ENCODE data around the gene RFTN1.
A peak's percentile ranks its signal among the peaks of the same experiment; 100 is the strongest.

Gene RFTN1

GRCh38 chr3:16482194-16482769 is 31.2 kb downstream of the RFTN1 start:
- Mint-ChIP-seq H3K4me3 (peak overlapping the region; percentile 40), H3K9me3 (no peaks in the 10 kb centered on the region), H3K36me3 (ENCODE audit: low read depth) (peaks cover 32% of the 10 kb centered on the region), H3K27me3 (no peaks in the 10 kb centered on the region), H3K4me1 (ENCODE audit: low read depth) (peaks cover 48% of the 10 kb centered on the region), H3K27ac (peak overlapping the region; percentile 75)
- intact Hi-C loops (cut with micrococcal nuclease), result no loop called here

- intact Hi-C loops (cut with micrococcal nuclease), result no loop called here
- Mint-ChIP-seq H3K27ac (peak overlapping the region; percentile 72), H3K4me3 (peak overlapping the region; percentile 32), H3K36me3 (ENCODE audit: low read depth) (peaks cover 31% of the 10 kb centered on the region), H3K27me3 (no peaks in the 10 kb centered on the region), H3K4me1 (ENCODE audit: low read depth) (peaks cover 47% of the 10 kb centered on the region), H3K9me3 (no peaks in the 10 kb centered on the region)
Measured at GRCh38 chr3:16481546-16481897, 32.0 kb downstream of the RFTN1 start.

- Mint-ChIP-seq H3K4me3 (peak overlapping the region; percentile 10), H3K9me3 (no peaks in the 10 kb centered on the region), H3K4me1 (ENCODE audit: low read depth) (peaks cover 47% of the 10 kb centered on the region), H3K36me3 (ENCODE audit: low read depth) (peaks cover 31% of the 10 kb centered on the region), H3K27ac (peak overlapping the region; percentile 72), H3K27me3 (no peaks in the 10 kb centered on the region)
- intact Hi-C loops (cut with micrococcal nuclease), result no loop called here
Measured at GRCh38 chr3:16480861-16481545, 32.5 kb downstream of the RFTN1 start.

- Mint-ChIP-seq H3K36me3 (ENCODE audit: low read depth) (peaks cover 39% of the 10 kb centered on the region), H3K27me3 (no peaks in the 10 kb centered on the region), H3K4me1 (ENCODE audit: low read depth) (peaks cover 38% of the 10 kb centered on the region), H3K4me3 (no peak overlapping the region), H3K9me3 (no peaks in the 10 kb centered on the region), H3K27ac (no peak overlapping the region)
- intact Hi-C loops (cut with micrococcal nuclease), result no loop called here
Measured at GRCh38 chr3:16478516-16478915, 35.0 kb downstream of the RFTN1 start.

GRCh38 chr3:16477521-16477920 is 36.0 kb downstream of the RFTN1 start:
- intact Hi-C loops (cut with micrococcal nuclease), result no loop called here
- H3K4me3 Mint-ChIP-seq, result no peak overlapping the region
- no peaks in the 10 kb centered on the region for H3K9me3 Mint-ChIP-seq
- H3K27me3 Mint-ChIP-seq, result no peaks in the 10 kb centered on the region
- H3K27ac Mint-ChIP-seq, result no peak overlapping the region
- H3K4me1 Mint-ChIP-seq (ENCODE audit: low read depth), result peaks cover 33% of the 10 kb centered on the region
- H3K36me3 Mint-ChIP-seq (ENCODE audit: low read depth), result peaks cover 48% of the 10 kb centered on the region

- Mint-ChIP-seq H3K36me3 (ENCODE audit: low read depth) (peaks cover 53% of the 10 kb centered on the region), H3K27ac (no peak overlapping the region), H3K9me3 (no peaks in the 10 kb centered on the region), H3K4me1 (ENCODE audit: low read depth) (peaks cover 32% of the 10 kb centered on the region), H3K27me3 (no peaks in the 10 kb centered on the region), H3K4me3 (no peak overlapping the region)
- intact Hi-C loops (cut with micrococcal nuclease), result no loop called here
Measured at GRCh38 chr3:16477056-16477455, 36.4 kb downstream of the RFTN1 start.

- no peak overlapping the region for H3K4me3 Mint-ChIP-seq
- peaks cover 32% of the 10 kb centered on the region for H3K4me1 Mint-ChIP-seq (ENCODE audit: low read depth)
- peaks cover 57% of the 10 kb centered on the region for H3K36me3 Mint-ChIP-seq (ENCODE audit: low read depth)
- no peaks in the 10 kb centered on the region for H3K9me3 Mint-ChIP-seq
- intact Hi-C loops (cut with micrococcal nuclease), result no loop called here
- H3K27ac Mint-ChIP-seq, result no peak overlapping the region
- H3K27me3 Mint-ChIP-seq, result no peaks in the 10 kb centered on the region
Measured at GRCh38 chr3:16476636-16477035, 36.9 kb downstream of the RFTN1 start.

GRCh38 chr3:16475766-16476165 is 37.7 kb downstream of the RFTN1 start:
- intact Hi-C loops (cut with micrococcal nuclease), result no loop called here
- H3K27me3 Mint-ChIP-seq, result no peaks in the 10 kb centered on the region

GRCh38 chr3:16474920-16475319 is 38.6 kb downstream of the RFTN1 start:
- no peaks in the 10 kb centered on the region for H3K9me3 Mint-ChIP-seq
- intact Hi-C loops (cut with micrococcal nuclease), result no loop called here
- no peak overlapping the region for H3K4me3 Mint-ChIP-seq
- peaks cover 31% of the 10 kb centered on the region for H3K4me1 Mint-ChIP-seq (ENCODE audit: low read depth)
- no peaks in the 10 kb centered on the region for H3K27me3 Mint-ChIP-seq
- no peak overlapping the region for H3K27ac Mint-ChIP-seq
- peaks cover 73% of the 10 kb centered on the region for H3K36me3 Mint-ChIP-seq (ENCODE audit: low read depth)

More at GRCh38 chr3:16475766-16476165, 37.7 kb downstream of the RFTN1 start:
- Mint-ChIP-seq H3K9me3 (no peaks in the 10 kb centered on the region), H3K27ac (no peak overlapping the region), H3K36me3 (ENCODE audit: low read depth) (peaks cover 64% of the 10 kb centered on the region), H3K4me1 (ENCODE audit: low read depth) (peaks cover 25% of the 10 kb centered on the region), H3K4me3 (no peak overlapping the region)

GRCh38 chr3:16474216-16474615 is 39.3 kb downstream of the RFTN1 start:
- peaks cover 37% of the 10 kb centered on the region for H3K4me1 Mint-ChIP-seq (ENCODE audit: low read depth)
- no peak overlapping the region for H3K4me3 Mint-ChIP-seq
- H3K27ac Mint-ChIP-seq, result no peak overlapping the region
- peaks cover 74% of the 10 kb centered on the region for H3K36me3 Mint-ChIP-seq (ENCODE audit: low read depth)
- H3K9me3 Mint-ChIP-seq, result no peaks in the 10 kb centered on the region
- intact Hi-C loops (cut with micrococcal nuclease), result no loop called here
- H3K27me3 Mint-ChIP-seq, result no peaks in the 10 kb centered on the region

- H3K9me3 Mint-ChIP-seq, result no peaks in the 10 kb centered on the region
- peak overlapping the region; percentile 26 for H3K27ac Mint-ChIP-seq
- H3K27me3 Mint-ChIP-seq, result no peaks in the 10 kb centered on the region
- H3K36me3 Mint-ChIP-seq (ENCODE audit: low read depth), result peaks cover 77% of the 10 kb centered on the region
- no peak overlapping the region for H3K4me3 Mint-ChIP-seq
- intact Hi-C loops (cut with micrococcal nuclease), result no loop called here
- peaks cover 51% of the 10 kb centered on the region for H3K4me1 Mint-ChIP-seq (ENCODE audit: low read depth)
Measured at GRCh38 chr3:16472593-16472992, 40.9 kb downstream of the RFTN1 start.

GRCh38 chr3:16471897-16472296 is 41.6 kb downstream of the RFTN1 start:
- Mint-ChIP-seq H3K4me3 (no peak overlapping the region), H3K27ac (peak overlapping the region; percentile 26), H3K4me1 (ENCODE audit: low read depth) (peaks cover 58% of the 10 kb centered on the region), H3K27me3 (no peaks in the 10 kb centered on the region), H3K36me3 (ENCODE audit: low read depth) (peaks cover 84% of the 10 kb centered on the region), H3K9me3 (no peaks in the 10 kb centered on the region)
- intact Hi-C loops (cut with micrococcal nuclease), result no loop called here

- peaks cover 57% of the 10 kb centered on the region for H3K4me1 Mint-ChIP-seq (ENCODE audit: low read depth)
- peak overlapping the region; percentile 47 for H3K27ac Mint-ChIP-seq
- no peak overlapping the region for H3K4me3 Mint-ChIP-seq
- H3K27me3 Mint-ChIP-seq, result no peaks in the 10 kb centered on the region
- no peaks in the 10 kb centered on the region for H3K9me3 Mint-ChIP-seq
- intact Hi-C loops (cut with micrococcal nuclease), result no loop called here
- H3K36me3 Mint-ChIP-seq (ENCODE audit: low read depth), result peaks cover 87% of the 10 kb centered on the region
Measured at GRCh38 chr3:16470590-16470989, 42.9 kb downstream of the RFTN1 start.

- no peak overlapping the region for H3K4me3 Mint-ChIP-seq
- H3K27me3 Mint-ChIP-seq, result no peaks in the 10 kb centered on the region
- peaks cover 58% of the 10 kb centered on the region for H3K4me1 Mint-ChIP-seq (ENCODE audit: low read depth)
- H3K27ac Mint-ChIP-seq, result no peak overlapping the region
- no peaks in the 10 kb centered on the region for H3K9me3 Mint-ChIP-seq
- intact Hi-C loops (cut with micrococcal nuclease), result no loop called here
- peaks cover 82% of the 10 kb centered on the region for H3K36me3 Mint-ChIP-seq (ENCODE audit: low read depth)
Measured at GRCh38 chr3:16468336-16469098, 45.0 kb downstream of the RFTN1 start.

All from dendritic cell treated with granulocyte-macrophage colony-stimulating factor and Interleukin-4, amounts not matched to agents 40 ng/mL and 50 ng/mL, for 4 days (primary cell).